ENCODE measurements around the gene OR9I1.

The OR9I1 gene

DNA sequence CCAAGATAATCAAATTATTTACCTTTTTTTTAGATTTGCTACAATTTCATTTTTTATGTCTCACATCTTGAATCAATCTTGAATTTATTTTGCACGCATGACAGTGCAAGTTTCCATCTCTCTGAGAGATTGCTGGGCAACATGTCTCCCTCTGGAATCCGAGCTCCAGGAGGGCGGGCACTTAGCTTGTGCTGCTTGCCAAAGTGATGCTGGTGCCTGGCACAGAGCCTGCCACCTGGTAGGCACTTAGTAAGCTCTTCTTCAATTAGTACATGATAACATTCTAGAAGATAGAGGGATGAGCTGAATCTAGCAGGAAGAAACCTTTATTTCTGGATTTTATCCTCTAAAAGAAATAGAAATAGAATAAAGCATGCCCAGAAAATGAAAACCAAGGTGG is 27.5 kb upstream of the OR9I1 start:
- H2AFZ ChIP-seq (ENCODE audit: low read depth): no peak overlapping the region
- H3K79me2 ChIP-seq (ENCODE audit: insufficient read depth, low read depth): no peaks in the 10 kb centered on the region
- H3K36me3 ChIP-seq (ENCODE audit: insufficient read depth): no peaks in the 10 kb centered on the region
- no peaks in the 10 kb centered on the region for H4K20me1 ChIP-seq (ENCODE audit: insufficient read depth)
- no peak overlapping the region for H3K27ac ChIP-seq
- no peak for TF ChIP-seq CTCF (conservative IDR thresholded peaks at IDR 0.05; ENCODE audit: low read depth, low read length)
- H3K27me3 ChIP-seq (ENCODE audit: insufficient read depth, low read depth): no peaks in the 10 kb centered on the region
- no peaks in the 10 kb centered on the region for H3K4me1 ChIP-seq (ENCODE audit: low read depth, poor library complexity, severe bottlenecking)
- H3K4me3 ChIP-seq (IDR thresholded peaks at IDR 0.05; ENCODE audit: insufficient read depth, low read depth, low read length): no peak overlapping the region
- no peak overlapping the region for H3K9ac ChIP-seq
- no peak overlapping the region for H3K4me2 ChIP-seq

DNA sequence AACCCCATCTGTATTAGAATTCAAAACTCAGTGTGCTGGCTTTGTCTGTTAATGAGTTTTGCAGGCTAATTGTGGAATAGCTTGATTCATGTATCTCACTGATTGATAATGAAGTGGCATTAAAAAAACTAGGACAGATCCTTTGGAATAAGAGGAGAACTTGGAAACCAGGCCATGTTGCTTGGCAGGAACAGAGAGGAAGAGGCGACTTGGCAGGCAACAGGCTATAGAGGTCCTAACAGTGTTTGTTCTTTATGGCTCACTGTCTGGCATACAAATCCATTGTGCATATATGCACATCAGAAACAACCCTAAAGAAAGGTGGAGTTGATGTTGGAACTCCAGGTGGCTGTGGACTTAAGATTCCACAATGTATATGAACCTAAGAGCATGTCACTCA is 17.4 kb upstream of the OR9I1 start:
- Histone ChIP-seq H3K36me3 (ENCODE audit: insufficient read depth) (no peaks in the 10 kb centered on the region), H3K27ac (no peak overlapping the region), H3K9ac (no peak overlapping the region), H3K4me3 (IDR thresholded peaks at IDR 0.05; ENCODE audit: insufficient read depth, low read depth, low read length) (no peak overlapping the region), H2AFZ (ENCODE audit: low read depth) (no peak overlapping the region), H3K4me2 (no peak overlapping the region), H4K20me1 (ENCODE audit: insufficient read depth) (no peaks in the 10 kb centered on the region), H3K27me3 (ENCODE audit: insufficient read depth, low read depth) (no peaks in the 10 kb centered on the region), H3K4me1 (ENCODE audit: low read depth, poor library complexity, severe bottlenecking) (no peaks in the 10 kb centered on the region), H3K79me2 (ENCODE audit: insufficient read depth, low read depth) (no peaks in the 10 kb centered on the region)
- no peak for TF ChIP-seq CTCF (conservative IDR thresholded peaks at IDR 0.05; ENCODE audit: low read depth, low read length)

DNA sequence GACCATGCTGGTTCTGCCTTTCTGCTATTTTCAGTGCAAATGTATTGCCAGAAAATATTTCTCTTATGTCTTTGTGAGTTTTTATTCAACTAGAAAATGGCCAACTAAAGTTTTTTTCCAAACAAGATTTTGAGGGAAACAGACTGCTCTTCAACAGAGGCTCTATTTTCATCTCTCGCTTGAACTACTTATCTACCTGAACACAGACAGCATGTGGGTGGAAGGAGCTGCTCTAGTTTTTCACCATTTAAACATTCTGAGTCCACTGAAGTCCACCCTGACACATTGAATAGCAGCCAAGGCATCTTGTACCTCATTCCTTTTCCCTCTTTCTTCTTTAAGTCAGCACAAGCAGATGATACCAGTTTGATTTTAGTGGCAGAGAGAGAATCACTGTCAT is 9.8 kb upstream of the OR9I1 start:
- H3K36me3 ChIP-seq (ENCODE audit: insufficient read depth): no peaks in the 10 kb centered on the region
- no peak overlapping the region for H3K27ac ChIP-seq
- no peak overlapping the region for H3K4me3 ChIP-seq (IDR thresholded peaks at IDR 0.05; ENCODE audit: insufficient read depth, low read depth, low read length)
- TF ChIP-seq CTCF (conservative IDR thresholded peaks at IDR 0.05; ENCODE audit: low read depth, low read length): no peak
- no peaks in the 10 kb centered on the region for H3K27me3 ChIP-seq (ENCODE audit: insufficient read depth, low read depth)
- no peak overlapping the region for H2AFZ ChIP-seq (ENCODE audit: low read depth)
- H3K4me2 ChIP-seq: no peak overlapping the region
- no peak overlapping the region for H3K9ac ChIP-seq
- no peaks in the 10 kb centered on the region for H3K4me1 ChIP-seq (ENCODE audit: low read depth, poor library complexity, severe bottlenecking)
- no peaks in the 10 kb centered on the region for H3K79me2 ChIP-seq (ENCODE audit: insufficient read depth, low read depth)
- no peaks in the 10 kb centered on the region for H4K20me1 ChIP-seq (ENCODE audit: insufficient read depth)

- Histone ChIP-seq H2AFZ (ENCODE audit: low read depth) (no peak overlapping the region), H3K4me2 (no peak overlapping the region), H3K79me2 (ENCODE audit: insufficient read depth, low read depth) (no peaks in the 10 kb centered on the region), H3K4me3 (IDR thresholded peaks at IDR 0.05; ENCODE audit: insufficient read depth, low read depth, low read length) (no peak overlapping the region), H3K9ac (no peak overlapping the region), H4K20me1 (ENCODE audit: insufficient read depth) (no peaks in the 10 kb centered on the region), H3K27ac (no peak overlapping the region), H3K4me1 (ENCODE audit: low read depth, poor library complexity, severe bottlenecking) (no peaks in the 10 kb centered on the region), H3K36me3 (ENCODE audit: insufficient read depth) (no peaks in the 10 kb centered on the region), H3K27me3 (ENCODE audit: insufficient read depth, low read depth) (no peaks in the 10 kb centered on the region)
- TF ChIP-seq CTCF (conservative IDR thresholded peaks at IDR 0.05; ENCODE audit: low read depth, low read length): no peak
These were observed 8.8 kb upstream of the OR9I1 start for GRCh38 chr11:58134151-58134550.
